A549 (cell line): ENCODE measurements around the gene VPS45.

Experiments
- CBX2 ChIP-seq: fragments of 200-600 bp; sonication (generic); IDR thresholded peaks from 2 replicates; pipeline ENCODE4 v1.6.1; 2016; ENCODE audit warnings: low read depth, mild to moderate bottlenecking, borderline replicate concordance
- EP300 ChIP-seq, 2 experiments: fragments of >200 bp; sonication (Bioruptor Twin); formaldehyde crosslinking; IDR thresholded peaks; 2 replicates in 1 of 2; 3 replicates in 1 of 2; pipeline ENCODE4 v1.6.1; 2016 to 2017

DNA sequence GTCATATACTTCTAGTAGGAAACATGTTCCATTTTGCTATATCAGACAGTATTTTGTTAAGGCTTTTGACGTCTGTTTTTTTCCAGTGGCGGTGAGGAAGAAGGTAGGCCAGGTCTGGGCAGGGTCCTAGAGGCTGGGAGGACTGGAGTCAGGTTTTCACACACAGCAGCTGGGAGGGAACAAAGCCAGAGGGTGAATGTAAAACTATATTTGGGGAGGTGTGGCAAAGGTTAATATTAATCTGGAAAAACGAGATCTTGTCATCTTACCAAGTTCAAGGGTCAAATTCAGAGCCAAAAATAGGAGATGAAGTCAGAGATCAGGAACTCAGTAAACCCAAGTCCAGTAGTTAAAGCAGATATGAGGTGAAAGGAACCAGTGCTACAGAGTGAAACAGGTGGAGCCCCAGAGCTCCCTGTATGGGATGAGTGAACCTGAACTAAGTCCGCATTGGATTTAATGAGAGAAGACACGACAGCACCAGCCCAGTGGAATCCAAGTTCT lies 46.3 kb upstream of the VPS45 start:
- TF ChIP-seq EP300 (IDR thresholded peaks at IDR 0.05): no peak
- no peak for TF ChIP-seq CBX2
